Fibroblast of skin of right biceps (primary cell): ENCODE measurements around the gene SLC47A1.
"Not testable (repeated sequence)": the region's sequence is repeated elsewhere in the genome, so short reads cannot be mapped to it uniquely, and the experiment has no call there.

Experiments used
- DNase-seq: peaks from one replicate; pipeline ENCODE4 v3.0.0-alpha.2; 2013

The SLC47A1 gene

DNA sequence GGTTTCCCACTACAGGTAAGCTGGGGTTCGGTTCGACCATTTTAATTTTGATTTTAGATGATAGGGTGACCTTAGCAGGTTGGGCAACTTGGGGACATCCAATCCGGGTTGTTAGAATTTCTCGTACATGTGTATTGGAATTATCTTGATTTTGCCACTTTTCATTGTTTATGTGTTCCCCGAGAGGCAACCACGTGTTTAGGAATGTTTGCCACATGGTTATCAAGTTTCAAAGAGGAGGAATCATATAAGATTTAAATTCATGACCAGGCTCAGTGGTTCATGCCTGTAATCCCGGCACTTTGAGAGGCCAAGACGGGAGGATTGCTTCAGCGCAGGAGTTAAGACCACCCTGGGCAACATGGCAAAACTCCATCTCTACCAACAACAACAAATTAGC, 10.0 kb upstream of the SLC47A1 start:
- no peak for DNase-seq

DNA sequence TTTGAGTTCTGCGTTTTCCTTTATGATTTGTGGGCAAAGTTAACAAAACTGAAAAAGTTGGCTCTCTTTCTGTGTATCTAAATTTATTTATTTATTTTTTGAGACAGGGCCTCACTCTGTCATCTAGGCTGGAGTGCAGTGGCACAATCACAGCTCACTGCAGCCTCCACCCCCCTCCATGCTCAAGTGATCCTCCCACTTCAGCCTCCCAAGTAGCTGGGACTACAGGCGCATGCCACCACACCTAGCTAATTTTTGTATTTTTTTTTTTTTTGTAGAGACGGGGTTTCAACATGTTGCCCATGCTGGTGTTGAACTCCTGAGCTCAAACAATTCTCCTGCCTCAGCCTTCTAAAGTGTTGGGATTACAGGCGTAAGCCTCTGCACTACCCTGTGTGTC, 6.7 kb upstream of the SLC47A1 start:
- not testable (repeated sequence) for DNase-seq

DNA sequence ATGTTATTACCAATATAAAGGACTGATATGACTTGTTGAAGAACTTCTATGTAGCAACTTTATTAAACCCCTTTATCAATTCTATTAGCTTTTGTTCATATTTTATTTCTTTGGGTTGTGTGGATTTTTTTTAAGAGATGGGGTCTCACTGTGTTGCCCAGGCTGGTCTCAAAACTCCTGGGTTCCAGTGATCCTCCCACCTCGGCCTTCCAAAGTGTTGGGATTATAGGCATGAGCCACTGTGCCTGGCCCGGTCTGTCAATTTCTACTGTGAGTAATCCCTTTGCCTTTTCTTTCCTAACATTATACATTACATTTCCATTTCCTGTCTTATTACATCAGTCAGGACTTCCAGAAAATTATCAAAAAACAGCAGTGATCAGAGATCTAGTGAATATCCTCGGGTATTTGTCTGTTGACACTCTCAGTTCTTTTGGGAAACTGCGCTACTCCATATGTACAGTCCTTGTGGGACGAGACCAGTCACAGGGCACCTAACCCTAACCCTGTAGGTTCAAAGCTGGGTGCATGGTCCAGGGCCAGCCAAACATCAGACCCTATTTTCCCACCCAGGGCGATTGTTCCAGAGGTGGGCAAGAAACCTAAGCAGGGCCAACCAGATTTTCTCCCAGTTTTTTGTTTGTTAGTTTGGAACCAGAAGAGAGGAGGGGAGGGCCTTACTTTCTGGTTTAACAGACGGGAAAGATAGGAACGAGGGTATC, 1.7 kb upstream of the SLC47A1 start:
- DNase-seq, result no peak

DNA sequence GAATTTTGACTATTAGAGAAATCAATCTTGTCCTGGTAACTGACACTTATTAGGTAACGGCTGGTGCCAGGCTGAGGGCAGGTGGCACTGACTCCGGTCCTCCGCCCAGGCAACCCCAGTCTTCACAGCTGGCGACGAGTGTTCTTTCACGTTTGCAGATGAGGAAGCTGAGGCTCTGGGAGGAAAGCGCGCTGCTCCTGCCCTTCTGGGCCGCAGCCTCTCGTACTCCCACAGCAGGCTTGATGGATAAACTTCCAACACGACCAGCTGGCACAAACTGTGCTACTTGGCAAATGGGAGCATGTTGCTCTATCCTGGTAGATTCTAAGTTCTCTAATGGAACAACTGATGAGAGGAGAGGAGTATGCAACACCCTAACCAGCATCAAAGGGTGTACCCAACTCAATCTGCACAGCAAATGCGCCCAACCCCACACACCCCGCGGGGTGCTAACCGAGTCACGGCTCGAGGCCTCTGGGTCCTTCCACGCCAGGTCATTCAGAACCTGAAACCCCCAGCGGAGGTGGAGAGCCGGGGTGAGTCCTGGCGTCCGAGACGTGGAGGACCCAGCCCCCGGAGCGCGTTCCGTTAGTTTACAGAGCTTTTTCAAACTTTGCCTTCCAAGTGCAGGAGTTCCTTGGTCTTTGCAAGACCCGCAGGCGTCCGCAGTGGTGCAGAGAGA, 477 bp upstream of the SLC47A1 start:
- no peak for DNase-seq

DNA sequence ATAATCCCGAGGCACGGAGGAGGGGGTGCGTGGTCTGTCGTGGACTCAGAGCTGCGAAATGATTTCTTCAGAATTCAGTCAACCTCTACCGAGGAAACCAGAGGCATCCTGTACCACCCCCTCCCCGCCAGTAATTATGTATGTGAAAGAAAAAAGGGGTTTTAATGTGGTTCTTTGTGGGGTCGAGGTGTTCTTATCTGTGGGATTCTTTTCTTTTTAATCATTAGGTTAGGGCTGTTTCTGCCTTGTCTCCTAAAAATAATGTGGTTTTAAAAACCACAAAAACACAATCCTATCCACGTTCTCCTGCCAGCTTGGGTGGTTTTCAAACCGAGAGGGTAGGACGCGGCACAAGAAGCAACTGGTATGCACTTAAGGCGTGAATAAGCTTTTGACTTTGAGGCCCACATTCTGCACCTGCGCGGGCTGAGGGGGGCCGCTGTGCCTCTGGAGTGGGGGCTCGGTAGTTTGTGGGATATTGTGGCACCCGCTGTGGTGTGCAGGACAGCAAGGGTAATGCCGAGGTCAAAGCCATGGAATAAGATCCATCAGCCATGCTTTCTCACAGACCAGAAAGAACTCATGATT, 1.0 kb downstream of the SLC47A1 start:
- DNase-seq, result peak; percentile 10

DNA sequence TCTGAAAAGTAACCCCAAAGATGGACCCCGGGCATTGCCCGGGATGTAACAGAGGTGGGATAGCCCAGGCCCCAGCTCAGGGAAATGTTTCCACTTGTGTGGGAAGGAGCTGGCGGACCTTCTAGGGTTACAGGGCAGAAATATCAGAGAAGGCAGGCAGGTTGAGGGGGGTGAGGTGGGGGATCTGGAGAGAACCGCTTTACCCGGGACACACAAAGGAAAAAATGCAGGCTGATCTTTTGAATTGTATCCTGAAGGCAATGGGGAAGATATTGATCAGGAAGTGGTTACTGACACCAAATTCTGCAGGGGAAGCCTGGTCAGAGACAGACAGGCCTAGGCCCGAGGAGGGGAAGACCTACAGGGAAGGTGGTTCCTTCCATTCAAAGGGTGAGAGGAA, 3.5 kb downstream of the SLC47A1 start:
- DNase-seq, result no peak

DNA sequence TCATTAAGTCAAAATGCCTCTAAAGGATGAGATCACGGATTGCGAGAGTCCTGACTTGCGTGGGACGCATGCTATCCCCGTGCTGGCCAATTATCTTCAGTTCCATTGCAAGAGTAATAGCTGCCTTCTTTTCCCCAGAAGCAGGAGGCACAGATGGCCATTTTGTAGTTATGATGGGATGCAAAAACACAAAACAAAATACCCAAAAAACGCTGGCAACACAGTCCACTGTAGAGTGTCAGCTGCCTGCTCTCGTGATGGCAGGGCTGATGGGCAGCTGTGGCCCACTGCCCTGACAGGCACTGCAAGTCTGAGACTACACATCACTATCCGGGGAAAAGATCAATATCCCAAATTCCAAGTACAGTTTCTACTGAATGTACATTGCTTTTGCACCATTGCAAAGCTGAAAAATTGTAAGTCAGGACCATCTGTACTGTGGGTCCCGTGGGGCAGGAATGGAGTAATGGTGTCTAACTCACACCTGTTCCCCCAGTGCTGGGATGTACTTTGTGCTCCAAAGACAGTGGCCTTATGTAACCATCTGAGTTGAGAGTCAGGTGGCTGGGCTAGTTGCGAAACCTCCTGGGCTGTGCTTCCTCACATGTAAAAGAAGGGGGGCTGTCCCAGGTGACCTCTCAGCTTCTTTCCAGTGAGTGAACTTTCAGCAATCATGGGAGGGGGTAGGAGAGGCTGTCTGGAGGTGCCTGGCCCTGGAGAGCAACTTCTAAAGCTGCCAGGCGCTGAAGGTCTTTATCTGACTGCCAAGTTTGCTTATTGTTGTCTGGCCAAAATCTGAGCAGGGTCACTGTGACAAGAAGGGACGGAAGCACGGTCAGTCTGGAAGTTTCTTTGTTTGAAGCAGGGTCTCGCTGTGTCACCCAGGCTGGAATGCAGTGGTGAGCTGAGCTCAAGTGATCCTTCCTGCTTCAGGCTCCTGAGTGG, 4.7 kb downstream of the SLC47A1 start:
- no peak for DNase-seq

DNA sequence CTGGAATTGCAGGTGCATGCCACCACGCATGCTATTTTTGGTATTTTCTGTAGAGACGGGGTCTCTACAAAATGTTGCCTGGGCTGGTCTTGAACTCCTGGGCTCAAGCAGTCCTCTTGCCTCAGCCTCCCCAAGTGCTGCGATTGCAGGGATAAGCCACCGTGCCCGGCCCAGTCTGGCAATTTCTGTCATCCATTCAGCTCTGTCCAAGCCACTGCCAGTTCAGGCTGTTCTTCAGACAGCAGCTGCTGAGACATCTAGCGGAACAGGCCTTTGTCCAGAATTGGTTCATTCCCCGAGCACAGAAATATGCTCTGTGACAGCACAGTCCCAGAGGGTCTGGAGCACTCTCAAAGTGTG, 5.4 kb downstream of the SLC47A1 start:
- no peak for DNase-seq

DNA sequence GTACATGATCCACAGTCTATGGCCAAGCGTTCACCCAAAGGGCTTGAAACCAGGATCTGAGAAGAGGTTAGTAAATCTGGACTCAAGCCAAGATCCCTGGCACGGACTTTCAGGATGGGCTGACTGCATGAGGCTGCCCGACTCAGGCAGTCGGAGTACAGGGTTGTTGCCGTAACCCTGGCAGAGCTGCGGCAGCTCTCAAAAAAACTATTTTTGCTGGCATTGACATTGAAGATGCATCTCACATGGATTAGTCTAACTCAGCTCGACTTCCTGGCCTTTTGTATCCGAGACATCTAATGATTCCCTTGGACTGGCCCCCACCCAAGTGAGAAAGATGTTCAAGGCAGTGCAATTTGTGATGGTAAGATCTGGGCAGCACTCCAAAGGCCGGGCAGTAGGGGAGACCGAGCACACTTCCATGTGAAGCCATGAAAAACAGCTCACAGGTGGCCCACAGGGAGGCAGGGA, 6.2 kb downstream of the SLC47A1 start:
- DNase-seq, result no peak

DNA sequence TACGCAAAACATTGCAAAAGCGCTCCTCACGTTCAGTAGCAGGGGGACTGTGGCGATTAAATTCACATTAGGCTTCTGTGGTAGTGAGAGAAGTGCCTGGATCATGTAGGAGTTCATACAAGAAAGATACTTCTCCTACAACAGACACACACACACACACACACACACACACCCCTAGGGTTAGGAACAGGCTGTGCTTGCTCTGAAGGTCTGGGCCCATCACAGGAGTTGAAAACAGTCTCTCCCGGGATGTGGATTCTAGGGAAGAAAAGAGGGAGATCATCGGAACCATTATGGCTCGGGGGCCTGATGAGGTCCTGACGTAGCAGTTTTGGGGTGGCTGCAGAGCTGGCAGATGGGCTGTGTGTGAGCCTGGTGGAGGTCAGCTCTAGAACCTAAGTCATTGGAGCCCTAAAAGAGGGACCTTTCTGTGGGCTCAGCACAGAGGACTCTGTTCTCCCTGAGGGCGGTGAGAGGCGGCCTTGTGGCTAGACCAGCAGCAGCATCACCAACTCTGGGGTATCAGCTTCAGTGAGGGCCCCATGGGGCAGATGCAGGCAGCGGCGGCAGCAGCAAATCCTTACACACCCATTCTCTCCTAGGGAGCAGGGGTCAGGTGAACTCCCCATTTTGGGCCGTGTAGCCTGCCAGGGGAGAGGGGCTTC, 7.2 kb downstream of the SLC47A1 start:
- DNase-seq, result no peak

DNA sequence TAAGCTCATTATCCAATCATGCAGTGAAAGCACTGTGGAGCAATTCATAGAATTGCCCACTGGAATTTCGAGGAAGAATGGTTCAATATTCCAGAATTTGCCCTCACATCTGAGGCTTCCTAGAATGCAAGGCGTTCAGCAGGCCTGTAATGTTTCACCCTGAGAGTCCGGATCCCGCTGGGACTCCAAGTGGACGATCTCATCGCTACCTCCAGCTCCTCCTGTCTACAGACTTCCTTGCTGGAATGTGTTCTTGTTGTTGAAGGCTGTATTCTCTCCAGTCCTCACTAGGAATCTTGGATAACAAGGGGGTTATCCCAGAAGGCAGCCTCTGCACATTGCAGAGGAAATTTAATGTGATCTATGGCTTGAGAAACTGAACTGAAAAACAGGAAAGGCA, 7.8 kb downstream of the SLC47A1 start:
- no peak for DNase-seq

DNA sequence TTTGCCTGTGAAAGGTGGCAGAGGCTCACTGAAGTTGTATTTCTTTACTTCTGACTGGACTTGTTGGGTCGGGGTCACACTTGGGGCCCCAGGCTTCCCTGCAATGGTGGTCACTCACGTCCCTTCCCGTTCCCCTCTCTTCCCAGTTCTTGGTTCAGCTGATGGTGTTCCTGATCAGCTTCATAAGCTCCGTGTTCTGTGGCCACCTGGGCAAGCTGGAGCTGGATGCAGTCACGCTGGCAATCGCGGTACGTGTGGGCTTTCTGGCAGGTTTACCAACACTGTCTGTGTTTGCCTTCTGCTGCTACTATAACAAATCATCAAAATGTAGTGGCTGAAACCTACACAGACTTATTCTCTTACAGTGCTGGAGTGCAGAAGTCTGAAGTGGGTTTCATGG, 8.6 kb downstream of the SLC47A1 start:
- no peak for DNase-seq

DNA sequence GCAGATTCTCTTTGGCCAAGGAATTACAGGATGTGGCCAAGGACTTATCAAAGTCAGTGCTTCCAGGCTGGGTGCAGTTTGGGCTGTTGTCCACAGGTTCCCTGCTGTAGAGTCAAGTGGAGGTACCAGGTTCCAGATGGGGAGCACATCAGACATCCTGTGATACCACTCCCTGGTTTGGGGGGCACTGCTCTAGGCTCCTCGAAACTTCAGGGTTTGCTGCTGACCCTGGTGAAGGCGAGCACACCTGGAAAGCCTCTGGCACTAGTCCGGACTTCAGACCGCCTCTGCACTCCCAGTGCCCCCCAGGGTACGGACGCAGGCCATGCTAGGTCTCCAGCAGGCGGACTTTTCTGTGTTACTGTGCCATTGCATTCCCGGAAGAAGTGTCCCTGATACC, 10.7 kb downstream of the SLC47A1 start:
- DNase-seq, result no peak

DNA sequence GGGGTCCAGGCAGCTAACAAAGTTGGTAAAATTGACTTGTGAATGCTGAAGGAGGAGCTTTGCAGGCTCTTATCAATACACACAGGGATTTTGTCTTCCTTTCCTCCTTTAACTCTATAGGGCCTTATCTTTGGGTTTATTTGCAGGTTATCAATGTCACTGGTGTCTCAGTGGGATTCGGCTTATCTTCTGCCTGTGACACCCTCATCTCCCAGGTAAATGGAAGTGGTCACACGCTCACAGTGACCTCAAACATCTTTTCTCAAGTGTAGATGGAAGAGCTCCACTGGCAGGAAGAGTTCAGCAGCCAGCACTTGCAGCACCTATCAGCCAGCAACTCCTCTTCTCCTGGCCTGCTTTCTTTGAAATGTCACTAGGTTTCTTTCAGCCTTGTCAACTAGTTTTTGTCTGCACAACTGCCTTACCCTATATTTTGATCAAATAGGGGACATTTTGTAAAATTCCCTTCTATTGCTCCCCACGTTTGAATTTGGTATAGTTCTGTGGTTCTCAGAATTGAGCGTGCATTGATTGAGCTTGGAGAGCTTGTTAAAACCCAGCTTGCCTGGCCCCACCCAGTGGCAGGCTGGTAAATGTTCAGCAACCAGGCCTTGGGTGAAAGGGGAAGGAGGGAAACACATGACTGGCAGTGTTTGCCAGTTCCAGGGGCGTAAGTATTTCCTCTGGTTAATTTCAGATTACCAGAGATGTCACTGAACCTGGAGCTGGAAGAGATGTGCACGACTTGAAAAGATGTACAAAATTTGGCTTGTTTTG, 12.8 kb downstream of the SLC47A1 start:
- DNase-seq, result no peak

DNA sequence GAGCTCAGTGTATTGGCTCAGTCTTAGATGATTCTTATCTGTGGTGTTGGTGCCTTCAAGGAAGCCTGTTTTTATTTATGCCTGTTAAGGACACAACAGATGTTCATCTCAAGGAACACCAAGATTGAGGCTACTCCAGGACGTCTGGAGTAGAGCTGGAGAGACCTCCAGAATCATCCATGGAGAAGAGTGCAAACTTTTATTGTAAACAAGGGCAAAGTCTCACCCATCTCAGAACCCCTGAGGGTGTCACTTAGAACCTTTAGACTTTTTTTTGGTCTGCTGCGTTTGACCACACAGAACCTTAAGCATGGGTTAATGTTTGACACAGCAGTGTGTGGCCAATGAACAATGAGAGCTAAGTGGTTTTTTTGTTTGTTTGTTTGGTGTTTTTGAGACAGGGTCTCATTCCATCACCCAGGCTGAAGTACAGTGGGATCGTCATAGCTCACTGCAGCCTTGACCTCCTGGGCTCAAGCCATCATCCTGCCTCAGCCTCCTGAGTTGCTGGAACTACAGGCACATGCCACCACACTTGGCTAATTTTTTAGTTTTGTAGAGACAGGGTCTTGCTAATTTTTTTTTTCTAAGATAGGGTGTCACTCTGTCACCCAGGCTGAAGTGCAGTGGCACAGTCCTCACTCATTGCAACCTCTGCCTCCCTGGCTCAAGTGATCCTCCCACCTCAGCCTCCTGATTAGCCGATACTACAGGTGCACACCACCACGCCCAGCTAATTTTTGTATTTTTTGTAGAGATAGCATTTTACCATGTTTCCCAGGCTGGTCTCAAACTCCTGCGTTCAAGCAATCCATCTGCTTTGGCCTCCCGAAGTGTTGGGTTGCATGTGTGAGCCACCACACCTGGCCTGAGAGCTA, 16.3 kb downstream of the SLC47A1 start:
- no peak for DNase-seq

DNA sequence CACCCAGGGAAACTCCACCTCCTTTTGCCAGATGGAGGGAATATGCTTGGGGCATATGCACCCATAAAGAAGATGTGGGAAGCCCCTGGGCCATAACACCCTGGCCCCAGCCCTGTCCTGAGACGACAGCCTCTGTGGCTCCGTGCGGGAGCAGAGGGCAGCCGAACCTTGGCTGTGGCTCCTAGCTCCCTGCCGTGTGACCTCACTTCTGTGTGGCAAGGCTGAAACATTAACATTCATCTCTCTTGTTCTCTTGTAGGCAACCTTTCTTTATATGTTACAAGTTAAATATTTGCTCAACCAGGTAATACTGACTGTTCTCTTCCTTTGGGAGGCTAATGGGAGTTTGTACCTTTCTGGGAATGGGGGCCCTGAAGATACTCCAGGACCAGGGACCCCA, 17.5 kb downstream of the SLC47A1 start:
- no peak for DNase-seq

DNA sequence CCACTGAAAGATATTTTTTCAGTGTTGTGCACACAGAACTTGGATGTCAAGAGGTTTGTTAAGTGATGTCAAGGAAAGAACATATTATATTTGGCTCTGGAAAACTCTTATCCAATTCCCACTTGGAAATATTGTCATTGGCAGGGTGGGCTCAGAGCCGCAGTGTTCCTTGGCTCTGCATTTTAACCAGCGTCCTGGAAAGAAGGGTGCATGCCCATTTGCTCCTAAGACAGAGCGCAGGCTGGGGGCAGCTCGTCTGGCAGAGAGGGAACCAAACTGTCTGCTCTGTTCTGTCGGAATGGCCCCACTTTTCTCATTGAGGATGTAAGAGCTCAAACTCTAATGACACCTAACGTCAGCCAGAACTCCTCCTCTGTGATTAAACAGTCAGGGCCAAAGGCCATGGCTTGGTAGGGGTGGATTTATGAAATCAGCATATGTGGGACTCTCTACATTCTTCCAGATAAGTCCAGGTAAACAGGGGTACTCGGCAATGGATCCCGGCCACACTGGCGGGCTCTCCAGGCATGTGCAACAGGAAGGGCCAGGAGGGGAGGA, 18.0 kb downstream of the SLC47A1 start:
- DNase-seq, result no peak

DNA sequence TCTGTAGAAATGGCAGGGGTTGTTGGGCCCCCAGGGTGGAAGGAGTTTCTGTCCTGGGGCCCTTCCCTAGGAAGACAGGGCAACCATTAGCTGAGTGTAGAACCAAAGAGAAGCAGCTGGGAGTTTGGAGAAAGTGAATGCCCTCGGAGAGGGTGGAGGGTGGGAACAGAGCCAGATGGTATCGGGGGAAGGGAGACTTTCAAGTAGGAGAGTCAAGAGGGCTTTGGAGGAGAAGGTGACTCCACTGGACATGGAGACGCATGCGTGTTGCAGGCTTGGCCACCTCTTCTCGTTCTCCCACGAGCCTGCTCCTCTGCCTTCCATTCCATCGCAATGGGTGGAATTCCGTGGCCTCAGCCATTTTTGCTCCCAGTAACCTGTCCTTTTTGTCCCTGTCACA, 19.4 kb downstream of the SLC47A1 start:
- DNase-seq, result no peak

DNA sequence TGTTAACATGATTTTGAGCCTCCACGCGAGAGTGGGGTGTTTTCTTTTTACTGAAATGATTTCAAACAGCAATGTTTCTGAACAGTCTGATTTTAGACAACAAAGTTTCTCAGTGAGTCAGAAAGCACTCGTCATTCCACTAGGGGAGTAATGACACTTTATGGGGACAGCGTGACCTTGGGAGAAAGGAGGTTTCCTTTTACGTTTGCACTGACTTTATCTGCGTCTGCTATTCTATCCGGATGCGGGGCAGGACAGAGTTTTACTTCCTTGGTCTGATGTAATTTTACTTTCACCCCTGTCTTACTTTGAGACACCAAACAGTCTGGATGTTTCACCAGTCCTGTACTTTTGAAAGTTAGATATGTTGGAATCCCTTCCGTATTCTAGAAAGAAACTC, 20.7 kb downstream of the SLC47A1 start:
- no peak for DNase-seq

DNA sequence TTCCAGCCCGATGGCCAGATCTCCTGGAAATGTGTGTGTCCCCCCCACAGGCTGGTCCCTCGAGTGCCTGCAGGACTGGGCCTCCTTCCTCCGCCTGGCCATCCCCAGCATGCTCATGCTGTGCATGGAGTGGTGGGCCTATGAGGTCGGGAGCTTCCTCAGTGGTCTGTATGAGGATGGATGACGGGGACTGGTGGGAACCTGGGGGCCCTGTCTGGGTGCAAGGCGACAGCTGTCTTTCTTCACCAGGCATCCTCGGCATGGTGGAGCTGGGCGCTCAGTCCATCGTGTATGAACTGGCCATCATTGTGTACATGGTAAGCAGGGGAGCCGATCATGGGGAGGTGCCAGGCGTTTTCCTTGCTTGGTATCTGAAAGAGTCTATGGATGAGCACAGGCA, 22.1 kb downstream of the SLC47A1 start:
- no peak for DNase-seq

DNA sequence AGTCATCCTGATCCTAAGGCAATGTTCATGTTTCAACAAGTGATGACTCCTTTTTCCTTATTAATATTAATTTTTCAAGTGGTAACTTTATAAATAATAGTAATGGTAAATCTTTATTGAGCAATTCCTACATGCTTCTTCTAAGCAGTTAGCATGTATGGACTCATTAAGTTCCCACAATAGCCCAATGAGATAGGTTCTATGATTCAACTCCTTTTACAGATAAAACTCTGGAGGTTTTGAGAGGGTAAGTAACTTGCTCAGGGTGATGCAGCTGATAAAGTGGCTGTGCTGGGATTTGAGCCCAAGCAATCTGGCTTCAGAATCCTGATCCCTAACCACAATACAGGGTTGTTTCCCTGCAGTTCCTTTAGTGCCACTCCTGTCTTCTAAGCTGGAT, 25.3 kb downstream of the SLC47A1 start:
- DNase-seq, result no peak
